ENCODE results near the gene FAM83C.
"Not testable (repeated sequence)": the region's sequence is repeated elsewhere in the genome, so short reads cannot be mapped to it uniquely, and the experiment has no call there.

GRCh38 chr20:35262321-35262720 lies 29.9 kb downstream of the FAM83C start:
- not testable (repeated sequence) for TF ChIP-seq EZH2 (IDR thresholded peaks at IDR 0.05; ENCODE audit: borderline replicate concordance); CTCF (IDR thresholded peaks at IDR 0.05; ENCODE audit: poor library complexity)
